Skeletal muscle tissue (tissue), 4 donors: ENCODE measurements around the gene GSDME. TPM values are rescaled to one million over a fixed set of nuclear protein-coding genes. Genes with fewer than 3 reads are reported as not detected.

Source experiments
- H3K27ac ChIP-seq: one replicate; pipeline ENCODE4 v1.7.0; 2013; ENCODE audit warnings: mild to moderate bottlenecking, low read depth, low read length, inconsistent platforms
- H3K27me3 ChIP-seq, 3 donors: one replicate each; pipeline ENCODE4 v1.7.0; 2013; ENCODE audit warnings: low read length in 3 of 3; ENCODE audit not compliant: control insufficient read depth in 3 of 3, insufficient read depth in 3 of 3
- H3K36me3 ChIP-seq, 3 donors: one replicate each; pipeline ENCODE4 v1.7.0; 2013; ENCODE audit warnings: low read length in 3 of 3; ENCODE audit not compliant: control insufficient read depth in 3 of 3, insufficient read depth in 3 of 3
- H3K4me1 ChIP-seq, 3 donors: one replicate each; pipeline ENCODE4 v1.7.0; 2013; ENCODE audit warnings: low read length in 3 of 3, mild to moderate bottlenecking in 3 of 3; ENCODE audit not compliant: control insufficient read depth in 3 of 3, insufficient read depth in 3 of 3
- H3K4me3 ChIP-seq, 3 donors: one replicate each; pipeline ENCODE4 v1.7.0; 2013; ENCODE audit warnings: low read length in 3 of 3
- H3K9ac ChIP-seq, 3 donors: one replicate each; pipeline ENCODE4 v1.7.0; 2013; ENCODE audit warnings: low read length in 3 of 3, mild to moderate bottlenecking in 3 of 3, moderate library complexity in 2 of 3, low read depth in 1 of 3
- H3K9me3 ChIP-seq, 3 donors: one replicate each; pipeline ENCODE4 v1.7.0; 2013; ENCODE audit warnings: low read length in 3 of 3; ENCODE audit not compliant: control insufficient read depth in 3 of 3
- total RNA-seq: library from RNA; depleted of rRNA; stranded (reverse); fragments of >200 nt; gene quantifications from one replicate; pipeline ENCODE4 v1.2.3, GENCODE V29; 2014
- donor health status: Osteomylitis.

The GSDME gene
- total RNA-seq, 1 donor from 2014 or later, result 11.0 TPM

- no peaks in the 10 kb centered on the region for H3K9me3 ChIP-seq
These were observed 40.0 kb downstream of the GSDME start for GRCh38 chr7:24717247-24717622.

GRCh38 chr7:24716480-24717246 lies 40.6 kb downstream of the GSDME start:
- no peak overlapping the region for H3K27ac ChIP-seq
- H3K4me3 ChIP-seq, result no peak overlapping the region
- no peak overlapping the region for H3K9ac ChIP-seq
- H3K9me3 ChIP-seq, result no peaks in the 10 kb centered on the region
- H3K4me1 ChIP-seq, result peaks cover under 1 to 5% (median 5%) of the 10 kb centered on the region in 3 donors
- H3K27me3 ChIP-seq, result no peaks in the 10 kb centered on the region
- no peaks in the 10 kb centered on the region for H3K36me3 ChIP-seq

More at GRCh38 chr7:24717247-24717622, 40.0 kb downstream of the GSDME start:
- H3K27me3 ChIP-seq, result no peaks in the 10 kb centered on the region
- H3K4me1 ChIP-seq, result peaks cover 3 to 5% (median 5%) of the 10 kb centered on the region in 3 donors
- no peaks in the 10 kb centered on the region for H3K36me3 ChIP-seq
- no peak overlapping the region for H3K9ac ChIP-seq
- no peak overlapping the region for H3K4me3 ChIP-seq
- no peak overlapping the region for H3K27ac ChIP-seq

GRCh38 chr7:24715661-24716479 lies 41.4 kb downstream of the GSDME start:
- Histone ChIP-seq H3K9ac (peak overlapping the region in 1 of 3 donors; percentile 20), H3K4me1 (peaks cover 0 to 5% (median 5%) of the 10 kb centered on the region in 3 donors), H3K4me3 (no peak overlapping the region), H3K27ac (no peak overlapping the region), H3K36me3 (no peaks in the 10 kb centered on the region), H3K27me3 (no peaks in the 10 kb centered on the region), H3K9me3 (no peaks in the 10 kb centered on the region)

- no peaks in the 10 kb centered on the region for H3K27me3 ChIP-seq
- H3K4me3 ChIP-seq, result no peak overlapping the region
- H3K27ac ChIP-seq, result no peak overlapping the region
- H3K9me3 ChIP-seq, result no peaks in the 10 kb centered on the region
- H3K36me3 ChIP-seq, result no peaks in the 10 kb centered on the region
- no peak overlapping the region for H3K9ac ChIP-seq
- peaks cover 0 to 5% (median 5%) of the 10 kb centered on the region in 3 donors for H3K4me1 ChIP-seq
These were observed 42.1 kb downstream of the GSDME start for GRCh38 chr7:24715171-24715570.

- Histone ChIP-seq H3K4me1 (peaks cover 0 to 5% (median 5%) of the 10 kb centered on the region in 3 donors), H3K27me3 (no peaks in the 10 kb centered on the region), H3K36me3 (no peaks in the 10 kb centered on the region), H3K4me3 (no peak overlapping the region), H3K9ac (no peak overlapping the region), H3K27ac (no peak overlapping the region), H3K9me3 (no peaks in the 10 kb centered on the region)
These were observed 42.6 kb downstream of the GSDME start for GRCh38 chr7:24714676-24715010.

GRCh38 chr7:24713850-24714675 lies 43.2 kb downstream of the GSDME start:
- H3K9me3 ChIP-seq, result no peaks in the 10 kb centered on the region
- H3K4me1 ChIP-seq, result peaks cover 0 to 5% (median 5%) of the 10 kb centered on the region in 3 donors
- no peaks in the 10 kb centered on the region for H3K36me3 ChIP-seq
- no peak overlapping the region for H3K27ac ChIP-seq
- no peak overlapping the region for H3K4me3 ChIP-seq
- no peaks in the 10 kb centered on the region for H3K27me3 ChIP-seq
- H3K9ac ChIP-seq, result no peak overlapping the region

GRCh38 chr7:24713039-24713793 lies 44.0 kb downstream of the GSDME start:
- H3K9me3 ChIP-seq, result no peaks in the 10 kb centered on the region
- no peaks in the 10 kb centered on the region for H3K36me3 ChIP-seq
- peaks cover 0 to 5% (median 5%) of the 10 kb centered on the region in 3 donors for H3K4me1 ChIP-seq
- no peak overlapping the region for H3K9ac ChIP-seq
- no peaks in the 10 kb centered on the region for H3K27me3 ChIP-seq
- H3K27ac ChIP-seq, result no peak overlapping the region
- H3K4me3 ChIP-seq, result no peak overlapping the region

GRCh38 chr7:24709585-24710360 lies 47.5 kb downstream of the GSDME start:
- H3K36me3 ChIP-seq, result no peaks in the 10 kb centered on the region
- H3K9me3 ChIP-seq, result no peaks in the 10 kb centered on the region
- H3K9ac ChIP-seq, result no peak overlapping the region
- no peak overlapping the region for H3K27ac ChIP-seq
- H3K27me3 ChIP-seq, result no peaks in the 10 kb centered on the region
- peaks cover 11 to 21% (median 20%) of the 10 kb centered on the region in 3 donors for H3K4me1 ChIP-seq
- no peak overlapping the region for H3K4me3 ChIP-seq

- H3K9ac ChIP-seq, result no peak overlapping the region
These were observed 48.2 kb downstream of the GSDME start for GRCh38 chr7:24709051-24709450.

More at GRCh38 chr7:24709051-24709450, 48.2 kb downstream of the GSDME start:
- H3K27me3 ChIP-seq, result no peaks in the 10 kb centered on the region
- H3K27ac ChIP-seq, result no peak overlapping the region
- H3K4me3 ChIP-seq, result no peak overlapping the region
- H3K36me3 ChIP-seq, result no peaks in the 10 kb centered on the region
- no peaks in the 10 kb centered on the region for H3K9me3 ChIP-seq
- H3K4me1 ChIP-seq, result peaks cover 18 to 26% (median 26%) of the 10 kb centered on the region in 3 donors
